Epithelial cell of proximal tubule (primary cell): ENCODE data around the gene SLC6A6. TPM values are rescaled to one million over a fixed set of nuclear protein-coding genes. Genes with fewer than 3 reads are reported as not detected.

ENCODE experiments used
- DNase-seq: peaks from one replicate; pipeline ENCODE4 v3.0.0-alpha.2; 2011; ENCODE audit warnings: low read depth
- H3K4me3 ChIP-seq: 2 replicates; pipeline ENCODE4 v1.5.1; 2011; ENCODE audit warnings: low read depth, mild to moderate bottlenecking, low read length
- total RNA-seq: library from RNA; depleted of rRNA; stranded (reverse); fragments of >200 nt; gene quantifications from 2 replicates; pipeline ENCODE4 v1.2.3, GENCODE V29; 2015
- TF ChIP-seq, protein P1 (sequence below): conservative IDR thresholded peaks from 2 replicates; pipeline ENCODE4 v1.5.1; 2012; ENCODE audit warnings: low read depth, mild to moderate bottlenecking, low read length

The SLC6A6 gene
- total RNA-seq, 1 donor from 2014 or later = 27.9 TPM

DNA sequence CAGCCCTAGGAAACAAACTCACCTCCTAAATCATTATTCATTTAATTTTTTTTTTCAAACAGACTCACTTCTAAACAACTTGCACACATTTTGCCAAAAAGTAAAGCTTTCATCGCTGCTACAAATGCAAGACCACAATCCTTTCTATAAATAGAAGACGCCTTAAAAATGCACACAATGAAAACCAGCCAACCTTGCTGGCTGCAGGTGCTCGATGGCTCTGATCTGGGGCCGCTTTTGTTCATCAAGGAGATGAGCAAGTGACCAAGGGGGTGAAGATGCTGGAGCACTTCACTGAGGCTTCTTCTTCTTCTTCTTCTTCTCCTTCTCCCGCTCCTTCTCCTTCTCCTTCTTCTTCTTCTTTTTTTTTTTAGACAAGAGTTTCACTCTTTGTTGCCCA lies 12.7 kb upstream of the SLC6A6 start:
- no peak for DNase-seq
- H3K4me3 ChIP-seq = no peak overlapping the region
- TF ChIP-seq, protein P1, sequence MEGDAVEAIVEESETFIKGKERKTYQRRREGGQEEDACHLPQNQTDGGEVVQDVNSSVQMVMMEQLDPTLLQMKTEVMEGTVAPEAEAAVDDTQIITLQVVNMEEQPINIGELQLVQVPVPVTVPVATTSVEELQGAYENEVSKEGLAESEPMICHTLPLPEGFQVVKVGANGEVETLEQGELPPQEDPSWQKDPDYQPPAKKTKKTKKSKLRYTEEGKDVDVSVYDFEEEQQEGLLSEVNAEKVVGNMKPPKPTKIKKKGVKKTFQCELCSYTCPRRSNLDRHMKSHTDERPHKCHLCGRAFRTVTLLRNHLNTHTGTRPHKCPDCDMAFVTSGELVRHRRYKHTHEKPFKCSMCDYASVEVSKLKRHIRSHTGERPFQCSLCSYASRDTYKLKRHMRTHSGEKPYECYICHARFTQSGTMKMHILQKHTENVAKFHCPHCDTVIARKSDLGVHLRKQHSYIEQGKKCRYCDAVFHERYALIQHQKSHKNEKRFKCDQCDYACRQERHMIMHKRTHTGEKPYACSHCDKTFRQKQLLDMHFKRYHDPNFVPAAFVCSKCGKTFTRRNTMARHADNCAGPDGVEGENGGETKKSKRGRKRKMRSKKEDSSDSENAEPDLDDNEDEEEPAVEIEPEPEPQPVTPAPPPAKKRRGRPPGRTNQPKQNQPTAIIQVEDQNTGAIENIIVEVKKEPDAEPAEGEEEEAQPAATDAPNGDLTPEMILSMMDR = no peak

DNA sequence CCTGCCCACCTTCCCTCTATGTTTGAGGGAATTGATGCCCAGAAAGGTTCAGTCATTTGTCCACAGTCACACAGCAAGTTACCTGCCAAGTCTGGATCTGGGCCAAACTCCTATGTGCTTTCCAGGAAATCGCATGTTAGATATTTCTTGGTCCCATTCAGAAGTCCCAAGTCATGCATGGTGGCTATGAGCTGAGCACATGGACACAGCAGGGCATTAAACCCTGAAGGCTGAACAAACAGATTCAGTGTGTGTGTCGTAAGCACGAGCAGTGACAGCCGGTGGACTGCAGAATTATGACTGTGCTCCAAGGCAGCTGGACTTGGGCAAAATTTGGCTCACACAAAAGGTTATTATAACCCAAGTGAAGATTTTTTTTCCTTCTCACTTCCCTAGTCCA lies 11.4 kb upstream of the SLC6A6 start:
- no peak overlapping the region for H3K4me3 ChIP-seq
- DNase-seq = no peak
- TF ChIP-seq, protein P1 = no peak

DNA sequence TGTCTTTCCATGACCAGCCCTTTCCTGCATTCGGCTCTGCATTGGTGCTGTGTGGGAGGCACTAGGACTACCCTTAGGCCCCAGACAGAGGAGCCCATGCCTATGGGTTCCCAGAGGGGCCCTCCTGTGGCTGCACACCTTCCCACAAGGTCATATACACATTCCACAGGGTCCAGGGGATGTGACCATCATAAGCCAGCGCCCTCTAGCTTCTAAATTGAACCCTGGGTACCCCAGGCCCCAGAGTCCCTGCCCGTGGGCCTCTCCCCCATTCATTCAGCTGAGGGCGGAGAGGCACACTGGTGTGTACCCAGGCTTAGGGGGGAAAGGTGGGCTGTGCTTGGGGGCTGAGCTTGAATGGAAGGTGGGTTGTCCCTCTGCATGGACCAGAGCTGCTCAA lies 10.2 kb upstream of the SLC6A6 start:
- H3K4me3 ChIP-seq = no peak overlapping the region
- no peak for DNase-seq
- TF ChIP-seq, protein P1 = peak; percentile 16

DNA sequence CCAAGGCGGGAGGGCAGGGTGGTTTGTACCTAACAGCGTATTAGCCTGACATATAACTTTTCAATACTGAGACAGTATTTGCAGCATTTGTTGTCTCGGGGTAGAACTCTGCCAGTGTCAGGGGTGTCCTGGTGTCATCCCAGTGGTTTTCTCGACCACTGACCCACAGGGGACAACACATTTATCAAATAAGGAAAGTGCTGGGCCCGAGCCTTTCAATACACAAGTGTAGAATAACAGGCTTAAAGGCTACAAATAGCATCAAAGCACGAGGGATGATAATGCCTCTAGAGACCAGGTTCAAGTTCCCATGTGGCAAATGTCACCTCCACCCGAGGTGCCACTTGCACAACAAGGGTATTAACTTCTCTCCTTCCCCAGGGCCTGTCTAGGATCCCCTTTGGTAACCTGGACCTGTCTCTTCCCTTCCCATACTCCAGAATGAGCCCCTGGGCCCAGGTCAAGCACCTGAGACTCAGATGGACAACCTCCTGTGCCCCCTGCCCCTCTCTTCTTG lies 9.5 kb upstream of the SLC6A6 start:
- TF ChIP-seq, protein P1 = no peak
- DNase-seq = no peak
- no peak overlapping the region for H3K4me3 ChIP-seq

DNA sequence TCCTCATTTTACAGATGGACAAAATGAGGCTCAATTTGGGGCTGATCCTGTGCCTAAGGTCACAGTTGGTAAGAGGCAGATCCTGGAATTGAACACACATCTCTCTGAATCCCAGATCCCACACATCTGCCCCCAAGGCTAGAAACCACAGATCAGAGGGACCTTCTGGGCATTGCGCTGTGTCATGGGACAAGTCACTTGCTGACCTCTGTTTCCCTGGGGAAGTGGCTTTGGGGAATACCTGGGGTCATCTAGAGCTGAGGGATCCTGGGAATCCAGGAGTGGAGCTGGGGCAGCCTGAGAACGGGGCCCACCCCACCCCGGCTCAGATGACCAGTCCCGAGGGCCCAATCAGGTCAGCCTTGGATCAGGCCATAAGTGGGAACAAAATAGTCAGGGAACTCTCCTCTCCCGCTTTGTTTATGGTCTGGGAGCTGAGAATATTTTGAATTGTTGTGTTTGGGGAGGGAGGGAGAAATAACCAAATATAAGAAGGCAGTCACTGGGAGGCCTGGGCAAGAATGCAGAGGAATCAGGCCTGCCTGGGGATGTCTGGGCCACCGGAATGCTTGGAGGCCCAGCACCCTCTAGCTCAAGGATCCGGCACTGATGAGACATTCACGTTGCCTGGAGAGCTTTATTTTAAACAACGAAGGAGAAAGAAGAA lies 8.8 kb upstream of the SLC6A6 start:
- TF ChIP-seq, protein P1 = no peak
- DNase-seq = no peak
- no peak overlapping the region for H3K4me3 ChIP-seq

DNA sequence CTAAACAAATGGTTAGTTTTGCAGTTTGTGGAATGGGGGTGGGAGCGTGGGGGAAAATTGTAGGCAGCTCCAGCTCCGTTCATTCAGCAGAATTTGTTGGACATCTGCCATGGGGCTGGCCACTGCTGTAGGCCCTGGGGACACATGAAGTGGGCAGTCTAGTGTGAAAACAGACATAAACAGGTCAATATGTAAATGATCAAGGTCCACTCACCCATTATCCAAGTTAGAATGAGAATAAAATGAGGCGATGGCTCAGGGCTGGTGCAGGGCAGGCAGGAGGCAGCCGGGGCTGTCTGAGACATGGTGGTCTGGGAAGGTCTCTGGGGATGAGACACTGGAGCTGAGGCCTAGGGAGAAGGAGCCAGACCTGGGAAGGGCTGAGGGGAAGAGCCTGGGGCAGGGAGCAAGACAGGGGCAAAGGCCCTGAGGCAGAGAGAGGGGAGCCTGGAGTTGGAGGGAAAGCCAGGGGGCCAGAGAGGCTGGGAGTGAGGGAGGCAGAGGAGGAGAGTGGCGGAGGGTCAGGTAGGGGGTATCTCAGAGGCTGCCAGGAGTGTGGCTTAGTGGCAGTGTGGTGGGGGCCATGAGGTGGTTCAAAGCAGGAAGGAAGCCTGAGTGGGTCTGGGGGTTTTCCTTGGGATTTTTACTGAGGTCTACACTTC lies 6.2 kb upstream of the SLC6A6 start:
- H3K4me3 ChIP-seq = no peak overlapping the region
- DNase-seq = no peak
- TF ChIP-seq, protein P1 = no peak
